HepG2 (cell line): Measurements from ENCODE around the gene CYB5R3. TPM values are rescaled to one million over a fixed set of nuclear protein-coding genes. Genes with fewer than 3 reads are reported as not detected.
A peak's percentile ranks its signal among the peaks of the same experiment; 100 is the strongest.

Experiments
- AGO2 ChIP-seq: fragments of 200-400 bp; formaldehyde crosslinking; optimal IDR thresholded peaks from 2 replicates; pipeline ENCODE3; 2017; ENCODE audit warnings: mild to moderate bottlenecking, low read depth, low read length, moderate library complexity
- ASH2L ChIP-seq: fragments of 300-600, 200-600 bp; sonication (generic); IDR thresholded peaks from 2 replicates; pipeline ENCODE4 v1.7.0; 2017; ENCODE audit warnings: low read depth, mild to moderate bottlenecking, moderate library complexity, mixed read lengths, low read length; ENCODE audit not compliant: insufficient read length
- GFI1 ChIP-seq: sonication (generic); formaldehyde crosslinking; IDR thresholded peaks from 2 replicates; pipeline ENCODE4 v1.5.0; 2020; ENCODE audit warnings: missing genetic modification reagents, mild to moderate bottlenecking, borderline replicate concordance
- MED1 ChIP-seq: sonication (generic); formaldehyde crosslinking; IDR thresholded peaks from 2 replicates; pipeline ENCODE4 v1.4.0; 2020; ENCODE audit warnings: missing genetic modification reagents
- NFATC3 ChIP-seq: sonication (generic); formaldehyde crosslinking; IDR thresholded peaks from 2 replicates; pipeline ENCODE4 v1.5.1; 2020; ENCODE audit warnings: mild to moderate bottlenecking, missing genetic modification reagents
- NR2F6 ChIP-seq, 2 experiments: IDR thresholded peaks; 2 replicates each; pipeline ENCODE4 v1.6.1; 2016; ENCODE audit warnings: antibody characterized with exemption in 1 of 2, mild to moderate bottlenecking in 1 of 2
- RFXAP ChIP-seq: sonication (generic); formaldehyde crosslinking; IDR thresholded peaks from 2 replicates; pipeline ENCODE4 v1.4.0; 2020; ENCODE audit warnings: missing genetic modification reagents, borderline replicate concordance
- RXRB ChIP-seq: IDR thresholded peaks from 2 replicates; pipeline ENCODE4 v1.6.1; 2016; ENCODE audit warnings: borderline replicate concordance, missing genetic modification reagents, missing compliant biosample characterization
- ZBTB34 ChIP-seq: sonication (generic); formaldehyde crosslinking; IDR thresholded peaks from 2 replicates; pipeline ENCODE4 v1.8.0; 2022; ENCODE audit warnings: mild to moderate bottlenecking, missing genetic modification reagents
- ZBTB42 ChIP-seq: sonication (generic); formaldehyde crosslinking; IDR thresholded peaks from 2 replicates; pipeline ENCODE4 v1.5.0; 2020; ENCODE audit warnings: mild to moderate bottlenecking, missing genetic modification reagents
- ZMYM3 ChIP-seq: sonication (generic); formaldehyde crosslinking; IDR thresholded peaks from 2 replicates; pipeline ENCODE4 v1.5.1; 2020; ENCODE audit warnings: mild to moderate bottlenecking, missing genetic modification reagents
- ZNF317 ChIP-seq: sonication (generic); formaldehyde crosslinking; IDR thresholded peaks from 2 replicates; pipeline ENCODE4 v1.5.0; 2020; ENCODE audit warnings: mild to moderate bottlenecking, missing genetic modification reagents
- ZNF572 ChIP-seq: sonication (generic); formaldehyde crosslinking; IDR thresholded peaks from 2 replicates; pipeline ENCODE4 v1.5.1; 2020; ENCODE audit warnings: mild to moderate bottlenecking, missing genetic modification reagents
- ZNF646 ChIP-seq: sonication (generic); formaldehyde crosslinking; IDR thresholded peaks from 2 replicates; pipeline ENCODE4 v1.9.0; 2021; ENCODE audit warnings: mild to moderate bottlenecking, missing genetic modification reagents
- ZNF747 ChIP-seq: sonication (generic); formaldehyde crosslinking; IDR thresholded peaks from 2 replicates; pipeline ENCODE4 v1.8.1; 2023; ENCODE audit warnings: missing genetic modification reagents, mild to moderate bottlenecking, borderline replicate concordance
- polyA plus RNA-seq, 8 experiments: library from polyadenylated mRNA; depleted of rRNA in 3 of 8; stranded (reverse) in 7 of 8; unstranded in 1 of 8; fragments of >200 nt; fragmentation: Illumina TruSeq in 4 of 8; extraction: Trizol in 4 of 8; gene quantifications; 2 replicates each; pipeline versions ENCODE4 v1.2.1 to v1.2.3, GENCODE V29; 2011 to 2016; ENCODE audit warnings: low read depth in 4 of 8, missing spikeins in 1 of 8, mixed read lengths in 1 of 8; ENCODE audit not compliant: insufficient read depth in 1 of 8
- total RNA-seq, 5 experiments: library from RNA; depleted of rRNA; stranded (reverse); fragments of >200 nt; fragmentation: Illumina TruSeq; extraction: Trizol; gene quantifications; 2 replicates each; pipeline ENCODE4 v1.2.3, GENCODE V29; 2016; ENCODE audit warnings: low read depth in 1 of 5
- TF ChIP-seq, protein P1 (sequence below): sonication (generic); formaldehyde crosslinking; IDR thresholded peaks from 2 replicates; pipeline ENCODE4 v1.8.0; 2022; ENCODE audit warnings: low read depth, missing genetic modification reagents
- TF ChIP-seq, protein P2 (sequence below): IDR thresholded peaks from 2 replicates; pipeline ENCODE4 v1.6.1; 2016

CYB5R3 gene
- total and polyA plus RNA-seq, 2 of the 13 experiments (the other 11 are each of a cell fraction or from before 2014, with no cell fraction given), result 32.4 to 305 TPM

DNA sequence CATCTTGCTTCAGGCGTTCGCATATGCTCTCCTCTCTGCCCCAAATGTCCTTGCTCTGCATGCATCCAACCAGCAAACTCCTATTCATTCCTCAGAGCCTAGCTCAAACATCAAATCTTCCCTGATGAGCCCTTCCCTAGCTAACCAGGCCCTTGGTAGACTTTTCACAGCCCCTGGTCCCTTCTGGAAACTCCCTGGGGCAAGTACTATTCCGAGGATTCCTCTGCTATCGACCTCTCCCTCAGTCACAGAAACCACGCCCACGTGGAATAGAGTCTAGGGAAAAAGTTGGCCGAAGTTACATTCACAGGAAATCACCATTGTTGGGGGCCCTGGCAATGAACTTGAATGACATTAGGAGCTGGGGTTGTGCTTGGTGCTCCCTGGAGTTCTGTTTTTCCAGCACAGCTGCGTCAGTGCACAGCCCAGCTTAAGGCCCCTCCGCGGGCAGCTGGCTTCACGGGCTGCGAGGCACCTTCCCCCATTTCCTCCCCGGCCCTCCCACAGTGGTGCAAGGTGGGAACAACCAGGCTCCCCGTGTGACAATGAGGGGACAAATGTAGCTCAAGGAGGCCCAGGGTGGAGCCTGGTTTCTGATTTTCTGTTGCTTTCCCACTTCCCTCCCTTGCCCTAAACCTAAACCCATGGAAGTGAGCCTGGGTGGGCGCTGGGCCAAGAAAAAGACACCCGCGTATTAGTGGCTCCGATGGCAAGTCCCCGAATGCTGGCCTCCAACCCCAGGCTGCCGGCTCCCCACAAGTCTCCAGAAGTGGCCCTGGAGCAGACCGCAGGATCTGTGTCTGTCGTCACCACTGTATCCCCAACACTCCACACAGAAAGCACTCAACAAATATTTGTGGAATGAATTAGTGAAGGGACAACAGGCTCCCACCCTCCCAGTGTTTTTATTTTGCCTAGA lies 4.5 kb downstream of the CYB5R3 start (continued):
- TF ChIP-seq ZNF646 (CRISPR knock-in tag) (no peak), NFATC3 (no peak), ZMYM3 (no peak), ZNF747 (CRISPR knock-in tag) (no peak), ZBTB34 (CRISPR knock-in tag) (no peak), MED1 (peak; percentile 60), ZNF572 (peak; percentile 57; the same call in 1 of the 2 replicates), RXRB (CRISPR knock-in tag) (peak; percentile 78; the same call in 1 of the 2 replicates), ZBTB42 (CRISPR knock-in tag) (no peak), ZNF317 (peak; percentile 53; the same call in 1 of the 2 replicates), NR2F6 (IDR thresholded peaks at IDR 0.05) (no peak), NR2F6 (CRISPR knock-in tag; IDR thresholded peaks at IDR 0.05) (no peak), RFXAP (no peak), ASH2L (peak; percentile 30), GFI1 (CRISPR knock-in tag) (0 out of 2 replicates have a peak, but pooled peaks have one; percentile 39), AGO2 (no peak)
- TF ChIP-seq, protein P1, sequence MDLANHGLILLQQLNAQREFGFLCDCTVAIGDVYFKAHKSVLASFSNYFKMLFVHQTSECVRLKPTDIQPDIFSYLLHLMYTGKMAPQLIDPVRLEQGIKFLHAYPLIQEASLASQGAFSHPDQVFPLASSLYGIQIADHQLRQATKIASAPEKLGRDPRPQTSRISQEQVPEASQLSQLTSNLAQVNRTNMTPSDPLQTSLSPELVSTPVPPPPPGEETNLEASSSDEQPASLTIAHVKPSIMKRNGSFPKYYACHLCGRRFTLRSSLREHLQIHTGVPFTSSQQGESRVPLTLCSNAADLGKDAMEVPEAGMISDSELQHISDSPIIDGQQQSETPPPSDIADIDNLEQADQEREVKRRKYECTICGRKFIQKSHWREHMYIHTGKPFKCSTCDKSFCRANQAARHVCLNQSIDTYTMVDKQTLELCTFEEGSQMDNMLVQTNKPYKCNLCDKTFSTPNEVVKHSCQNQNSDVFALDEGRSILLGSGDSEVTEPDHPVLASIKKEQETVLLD (CRISPR knock-in tag), result no peak
- TF ChIP-seq, protein P2, sequence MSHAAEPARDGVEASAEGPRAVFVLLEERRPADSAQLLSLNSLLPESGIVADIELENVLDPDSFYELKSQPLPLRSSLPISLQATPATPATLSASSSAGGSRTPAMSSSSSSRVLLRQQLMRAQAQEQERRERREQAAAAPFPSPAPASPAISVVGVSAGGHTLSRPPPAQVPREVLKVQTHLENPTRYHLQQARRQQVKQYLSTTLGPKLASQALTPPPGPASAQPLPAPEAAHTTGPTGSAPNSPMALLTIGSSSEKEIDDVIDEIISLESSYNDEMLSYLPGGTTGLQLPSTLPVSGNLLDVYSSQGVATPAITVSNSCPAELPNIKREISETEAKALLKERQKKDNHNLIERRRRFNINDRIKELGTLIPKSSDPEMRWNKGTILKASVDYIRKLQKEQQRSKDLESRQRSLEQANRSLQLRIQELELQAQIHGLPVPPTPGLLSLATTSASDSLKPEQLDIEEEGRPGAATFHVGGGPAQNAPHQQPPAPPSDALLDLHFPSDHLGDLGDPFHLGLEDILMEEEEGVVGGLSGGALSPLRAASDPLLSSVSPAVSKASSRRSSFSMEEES, result no peak
